Gastrocnemius medialis (tissue), 4 donors: ENCODE results near the gene NUP62.

Source experiments
- CTCF ChIP-seq, 5 experiments: fragments of 450-650 bp in 3 of 5; fragments of 200-600 bp in 2 of 5; sonication (generic) in 2 of 5; IDR thresholded peaks in 4 of 5; conservative IDR thresholded peaks in 1 of 5; 1 replicate in 4 of 5; 2 replicates in 1 of 5; pipeline ENCODE4 v1.5.1; 2016 to 2019; ENCODE audit warnings: antibody characterized with exemption in 5 of 5, mild to moderate bottlenecking in 3 of 5, moderate library complexity in 3 of 5
- POLR2A ChIP-seq, 2 donors: fragments of 450-650 bp; IDR thresholded peaks; one replicate each; pipeline ENCODE4 v1.6.1; 2017; ENCODE audit warnings: antibody characterized with exemption in 2 of 2, mild to moderate bottlenecking in 2 of 2, moderate library complexity in 2 of 2

- peak in 1 of 5 experiments; percentile 29 for TF ChIP-seq CTCF (IDR thresholded peaks at IDR 0.05 in 4 of 5, conservative IDR thresholded peaks at IDR 0.05 in 1 of 5)
- TF ChIP-seq POLR2A (IDR thresholded peaks at IDR 0.05): peak; percentile 67 to 86
Measured at GRCh38 chr19:49929611-49930482, 543 bp upstream of the NUP62 start.
